ENCODE measurements around the gene ACOT7.
"Not testable (repeated sequence)": the region's sequence is repeated elsewhere in the genome, so short reads cannot be mapped to it uniquely, and the experiment has no call there.

Gene ACOT7

DNA sequence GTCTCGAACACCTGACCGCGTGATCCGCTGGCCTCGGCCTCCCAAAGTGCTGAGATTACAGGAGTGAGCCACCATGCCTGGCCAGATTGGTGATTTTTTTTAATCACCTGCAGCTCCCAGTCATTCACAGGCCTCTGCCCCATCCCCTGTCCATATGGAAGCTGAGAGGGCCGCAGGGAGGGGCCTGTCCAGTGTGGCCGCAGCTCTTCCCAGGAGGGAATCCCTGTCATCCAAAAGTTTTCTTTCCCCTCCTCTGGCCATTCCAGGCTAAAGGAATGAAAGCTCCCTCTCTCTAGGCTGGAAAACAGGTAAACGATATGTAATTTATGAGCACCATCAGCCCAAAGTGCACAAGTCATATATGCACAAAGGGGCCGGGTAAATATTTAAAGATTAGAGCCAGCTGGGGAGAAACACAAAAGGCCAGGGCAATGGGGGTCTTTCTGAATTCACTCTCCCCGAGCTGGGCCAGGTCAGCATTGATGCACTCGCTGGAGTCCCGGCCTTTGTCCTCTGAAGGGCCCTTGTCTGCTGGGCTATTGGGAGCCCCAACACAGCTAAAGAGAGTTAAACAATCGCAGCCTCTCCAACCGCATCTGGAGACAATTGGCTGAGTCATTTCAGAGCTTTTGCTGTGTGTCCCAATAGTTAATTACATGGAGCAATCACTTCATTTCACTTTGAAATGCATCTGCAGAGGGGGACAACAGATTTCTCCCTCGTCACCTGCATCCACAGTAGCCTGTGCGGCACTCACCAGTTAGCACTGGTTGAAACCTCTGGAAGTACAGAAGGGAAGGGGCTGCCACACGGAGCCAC lies 153.4 kb downstream of the ACOT7 start:
- DNase-seq, result no peak
- intact Hi-C loops (cut with DNase I), result no loop called here

DNA sequence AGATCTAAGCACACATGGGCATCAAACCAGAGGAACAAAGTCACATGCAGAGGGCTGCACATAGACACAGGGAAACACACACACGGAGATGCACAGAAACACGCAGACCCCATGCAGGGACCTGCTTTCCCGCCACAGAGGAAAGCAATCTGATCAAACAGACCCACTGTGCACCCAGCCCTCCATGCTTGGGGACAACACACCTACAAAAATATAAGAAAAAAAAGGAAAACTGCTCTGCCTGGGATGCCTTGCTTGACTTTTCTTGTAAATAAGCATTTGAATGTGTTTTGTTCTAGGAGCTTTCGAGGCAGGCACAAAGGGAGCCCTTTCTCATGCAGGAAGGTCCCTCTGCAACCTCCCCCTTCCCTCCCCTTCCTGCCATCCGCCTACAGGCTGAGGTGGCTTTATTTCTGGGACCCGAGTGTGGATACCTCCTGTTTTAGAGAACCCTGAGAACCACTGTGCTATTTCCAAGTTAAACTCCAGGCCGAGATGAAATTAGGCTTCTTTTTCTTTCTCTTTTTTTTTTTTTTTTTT lies 154.3 kb downstream of the ACOT7 start:
- no peak for DNase-seq
- intact Hi-C loops (cut with DNase I), result no loop called here

DNA sequence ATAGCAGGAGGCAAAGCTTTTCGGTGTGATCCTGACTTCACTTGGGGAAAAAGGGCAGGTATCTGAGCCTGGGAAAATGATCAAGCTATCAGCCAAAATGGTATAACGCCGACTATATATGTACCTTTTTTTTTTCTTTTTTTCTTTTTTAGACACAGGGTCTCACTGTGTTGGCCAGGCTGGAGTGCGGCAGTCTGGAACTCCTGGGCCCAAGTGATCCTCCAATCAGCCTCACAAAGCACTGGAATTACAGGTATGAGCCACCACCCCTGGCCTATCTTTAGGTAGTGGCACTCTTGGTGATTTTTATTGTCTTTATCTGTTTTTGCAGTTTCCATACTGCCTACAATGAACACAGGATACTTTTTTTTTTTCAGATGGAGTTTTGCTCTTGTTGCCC lies 156.5 kb downstream of the ACOT7 start:
- intact Hi-C loops (cut with DNase I), result no loop called here
- no peak for DNase-seq

DNA sequence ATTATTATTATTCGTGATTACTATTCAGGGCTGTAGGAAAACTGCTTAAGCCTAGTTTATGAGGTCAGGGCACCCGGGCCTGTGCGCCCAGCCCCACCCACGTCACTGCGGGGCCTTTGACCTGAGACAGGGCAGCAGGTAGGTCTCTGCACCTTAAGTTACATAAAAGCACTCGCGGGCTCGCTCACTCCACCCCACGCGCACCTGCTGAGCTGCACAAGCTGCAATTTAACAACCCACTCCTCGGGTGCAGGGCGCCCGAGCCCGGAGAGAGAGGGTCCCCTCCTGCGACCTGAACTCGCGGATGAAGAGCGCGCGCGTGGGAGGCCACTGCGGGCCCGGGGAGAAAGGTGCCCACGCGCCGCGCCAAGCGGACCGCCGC lies 158.3 kb downstream of the ACOT7 start:
- DNase-seq, result peak; percentile 39 to 86 (median 66)
- intact Hi-C loops (cut with DNase I), result loop anchor here (2.0 kb wide), 1 partner anchor 36 kb away; the partner anchor contains the start of gene RPL22

DNA sequence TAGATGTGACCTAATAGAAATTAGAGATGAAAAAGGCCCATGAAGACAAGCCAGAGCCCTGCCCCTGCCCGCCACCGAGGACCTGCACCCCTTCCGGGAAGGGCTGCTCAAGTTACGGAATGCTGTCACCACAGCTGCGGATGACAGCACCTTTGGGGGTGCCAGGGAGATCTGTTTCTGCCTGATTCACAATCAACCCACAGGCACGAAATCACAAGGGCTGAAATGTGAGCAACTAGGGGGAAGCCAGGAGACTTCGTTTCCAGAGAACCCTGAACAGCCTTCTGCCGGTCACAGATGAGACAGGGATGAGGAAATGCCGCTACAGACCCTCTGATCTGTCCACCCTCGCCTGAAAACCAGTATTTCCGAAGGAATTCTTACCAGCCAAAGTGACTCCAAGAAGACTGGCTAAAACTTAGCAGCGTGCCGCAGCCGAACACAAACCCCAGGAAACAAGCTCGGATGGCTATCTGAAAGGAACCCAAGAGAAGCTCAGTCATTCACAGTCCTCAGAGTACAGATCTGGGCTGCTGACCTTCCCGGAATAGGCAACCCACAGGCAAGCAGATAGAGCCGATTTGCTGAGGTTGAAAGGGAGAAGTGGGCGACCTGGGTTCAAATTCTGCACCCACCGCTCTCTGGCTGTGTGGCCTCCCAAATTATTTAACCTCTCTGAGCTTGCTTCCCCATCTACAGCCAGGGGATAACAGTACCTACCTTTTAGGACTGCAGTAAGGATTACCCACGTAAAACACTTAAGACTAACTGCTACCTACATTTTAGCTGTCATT lies 158.9 kb downstream of the ACOT7 start:
- intact Hi-C loops (cut with DNase I), result loop anchor here (2.0 kb wide), 1 partner anchor 36 kb away; the partner anchor contains the start of gene RPL22
- DNase-seq, result peak; percentile 17 to 85 (median 56)

DNA sequence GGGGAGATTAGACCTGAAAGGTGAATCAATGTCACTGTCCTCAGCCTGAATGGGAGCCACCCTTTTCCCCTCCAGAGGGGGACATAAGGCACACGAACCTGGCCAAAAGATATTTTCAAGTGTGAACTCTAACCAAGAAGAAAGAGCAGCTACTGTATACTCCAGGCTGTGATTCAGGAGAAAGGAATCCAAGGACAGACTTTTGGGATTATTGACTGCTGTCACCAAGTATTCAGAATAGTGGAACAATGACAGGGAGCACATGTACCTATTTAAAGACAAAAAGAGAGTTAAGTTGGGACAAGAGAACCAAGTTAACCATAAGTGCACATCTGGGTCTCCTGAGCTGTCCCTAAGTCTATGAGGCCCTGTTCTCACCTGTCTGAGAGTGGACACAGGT lies 160.2 kb downstream of the ACOT7 start:
- intact Hi-C loops (cut with DNase I), result no loop called here
- no peak for DNase-seq

DNA sequence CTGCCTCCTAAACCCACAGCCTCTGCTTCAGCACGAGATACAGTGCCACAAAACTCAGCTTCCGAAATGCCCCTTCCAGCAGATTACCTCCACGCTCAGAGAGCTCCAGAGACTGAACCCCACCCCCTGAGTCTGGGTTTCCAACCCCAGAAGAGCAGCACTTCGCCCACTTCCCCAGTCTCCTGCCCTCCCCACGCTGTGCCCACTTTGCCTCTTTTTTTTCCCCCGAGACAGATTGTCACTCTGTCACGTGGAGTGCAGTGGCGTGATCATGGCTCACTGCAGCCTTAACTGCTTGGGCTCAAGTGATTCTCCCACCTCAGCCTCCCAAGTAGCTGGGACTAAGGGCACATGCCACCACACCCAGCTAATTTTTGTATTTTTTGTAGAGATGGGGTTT lies 167.9 kb downstream of the ACOT7 start:
- intact Hi-C loops (cut with DNase I), result no loop called here

DNA sequence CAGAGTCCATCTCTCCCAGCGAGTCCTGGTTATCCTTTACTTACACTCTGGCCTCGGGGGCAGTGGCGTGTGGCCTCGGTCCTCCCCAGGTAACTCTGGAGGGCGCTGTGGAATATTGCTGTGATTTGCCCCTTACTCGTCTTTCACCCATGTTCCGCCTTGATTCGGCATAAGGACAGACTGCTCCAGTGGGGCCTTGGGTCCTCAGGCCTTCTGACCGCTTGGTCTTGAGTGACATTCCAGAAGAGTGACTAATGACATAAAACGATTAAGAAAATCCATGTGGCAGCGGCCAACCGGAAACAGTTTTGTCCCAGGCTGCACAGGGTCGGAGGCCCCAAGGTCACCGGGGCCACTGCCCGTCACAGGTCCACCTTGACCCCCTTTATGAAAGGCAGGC lies 168.8 kb downstream of the ACOT7 start:
- DNase-seq, result no peak
- intact Hi-C loops (cut with DNase I), result no loop called here

More for the DNA sequence above, 167.9 kb downstream of the ACOT7 start:
- peak in 25 of 42 donors; percentile 15 to 74 (median 46) for DNase-seq

DNA sequence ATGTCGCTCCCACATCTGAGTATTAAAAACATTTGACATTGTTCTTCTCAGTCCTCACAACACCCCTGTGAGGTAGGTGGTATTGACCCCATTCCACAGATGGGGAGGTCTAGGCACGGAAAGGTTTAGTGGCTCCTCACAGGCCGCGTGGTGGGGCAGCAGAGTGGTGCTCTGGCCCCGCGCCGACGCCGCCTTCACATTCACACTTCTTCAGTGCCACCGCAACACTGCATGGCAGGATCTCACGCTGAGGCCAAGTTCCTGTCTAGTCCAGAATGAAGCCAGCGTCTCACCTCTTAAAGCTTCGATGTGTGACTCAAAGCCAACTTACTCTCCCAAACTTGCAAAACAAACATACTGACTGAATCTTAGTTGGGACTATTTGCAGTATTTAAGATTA lies 169.9 kb downstream of the ACOT7 start:
- no peak for DNase-seq
- intact Hi-C loops (cut with DNase I), result no loop called here

DNA sequence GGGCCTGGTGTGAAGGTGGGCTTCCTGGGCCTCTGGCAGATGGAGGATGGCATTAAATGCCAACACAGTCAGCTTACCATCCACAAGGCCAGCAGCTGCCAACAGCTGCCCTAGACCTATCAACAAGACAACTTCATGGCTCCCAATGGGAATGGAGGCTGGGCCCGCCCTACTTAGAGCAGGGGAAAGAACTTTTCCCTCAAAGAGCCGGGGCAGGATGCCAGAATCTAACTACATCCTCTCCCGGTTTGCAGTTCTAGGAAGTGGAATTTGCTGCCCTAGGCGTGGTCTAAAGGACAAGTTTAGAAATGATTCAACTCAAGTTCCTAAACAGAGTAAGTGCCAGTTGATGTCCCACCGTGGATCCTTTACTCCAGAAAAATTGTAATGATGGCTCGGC lies 170.9 kb downstream of the ACOT7 start:
- DNase-seq, result no peak
- intact Hi-C loops (cut with DNase I), result no loop called here

DNA sequence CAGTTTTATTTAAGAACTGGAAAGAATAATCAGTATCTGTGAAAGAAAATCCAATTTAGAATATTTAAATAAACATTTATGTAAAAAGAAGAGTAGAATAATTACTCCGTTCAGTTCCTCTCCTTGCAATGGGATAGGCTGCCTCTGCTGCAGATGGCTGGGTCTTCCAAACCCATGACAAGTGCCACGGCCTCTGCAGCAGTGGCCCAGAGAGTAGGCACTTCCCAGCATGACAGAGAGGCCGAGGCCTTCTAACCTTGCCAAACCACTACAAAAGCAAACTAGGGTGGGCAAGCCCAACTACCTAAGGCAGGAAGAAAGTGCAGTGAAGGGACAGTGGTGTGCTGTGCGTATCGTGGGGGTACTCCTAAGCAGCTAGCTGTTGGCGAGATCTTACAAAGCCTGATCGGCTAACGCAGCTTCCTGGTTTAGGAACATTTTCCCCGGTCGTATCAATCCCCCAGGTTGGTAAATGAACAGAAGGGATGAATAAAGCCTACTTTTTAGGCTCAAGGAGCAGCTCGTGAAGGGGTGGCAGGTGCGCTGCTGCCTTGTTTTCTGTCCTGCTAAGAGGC lies 172.3 kb downstream of the ACOT7 start:
- intact Hi-C loops (cut with DNase I), result no loop called here
- DNase-seq, result no peak

DNA sequence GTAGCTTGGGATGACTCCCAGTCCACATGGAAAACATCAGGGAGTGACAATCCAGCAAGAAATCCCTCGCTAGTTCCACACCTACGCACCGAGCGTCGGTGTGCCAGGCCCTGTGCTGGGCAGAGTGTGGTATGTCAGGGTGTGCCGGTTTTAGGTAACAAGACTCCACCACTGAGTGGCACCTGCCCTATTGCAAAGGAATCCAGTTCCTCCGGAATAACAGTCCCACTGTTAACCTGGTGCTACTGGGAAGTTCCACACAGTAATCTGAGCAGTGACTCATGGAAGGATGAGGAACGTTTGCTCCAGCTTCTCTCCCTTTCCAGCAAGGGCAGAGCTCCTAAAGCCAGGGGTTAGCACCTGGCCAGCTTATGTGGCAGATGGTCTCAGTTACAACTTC lies 173.3 kb downstream of the ACOT7 start:
- DNase-seq, result peak in 5 of 42 donors; percentile 2 to 54 (median 36)
- intact Hi-C loops (cut with DNase I), result no loop called here

DNA sequence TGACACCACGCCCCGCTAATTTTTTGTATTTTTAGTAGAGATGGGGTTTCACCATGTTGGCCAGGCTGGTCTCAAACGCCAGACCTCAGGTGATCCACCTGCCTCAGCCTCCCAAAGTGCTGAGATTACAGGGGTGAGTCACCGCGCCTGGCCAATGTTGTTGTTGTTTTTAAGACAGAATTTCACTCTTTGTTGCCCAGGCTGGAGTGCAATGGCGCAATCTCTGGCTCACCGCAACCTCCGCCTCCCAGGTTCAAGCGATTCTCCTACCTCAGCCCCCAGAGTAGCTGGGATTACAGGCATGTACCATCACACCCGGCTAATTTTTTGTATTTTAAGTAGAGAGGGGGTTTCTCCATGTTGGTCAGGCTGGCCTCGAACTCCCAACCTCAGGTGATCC lies 173.9 kb downstream of the ACOT7 start:
- DNase-seq; intact Hi-C loops (cut with DNase I): not testable (repeated sequence)

DNA sequence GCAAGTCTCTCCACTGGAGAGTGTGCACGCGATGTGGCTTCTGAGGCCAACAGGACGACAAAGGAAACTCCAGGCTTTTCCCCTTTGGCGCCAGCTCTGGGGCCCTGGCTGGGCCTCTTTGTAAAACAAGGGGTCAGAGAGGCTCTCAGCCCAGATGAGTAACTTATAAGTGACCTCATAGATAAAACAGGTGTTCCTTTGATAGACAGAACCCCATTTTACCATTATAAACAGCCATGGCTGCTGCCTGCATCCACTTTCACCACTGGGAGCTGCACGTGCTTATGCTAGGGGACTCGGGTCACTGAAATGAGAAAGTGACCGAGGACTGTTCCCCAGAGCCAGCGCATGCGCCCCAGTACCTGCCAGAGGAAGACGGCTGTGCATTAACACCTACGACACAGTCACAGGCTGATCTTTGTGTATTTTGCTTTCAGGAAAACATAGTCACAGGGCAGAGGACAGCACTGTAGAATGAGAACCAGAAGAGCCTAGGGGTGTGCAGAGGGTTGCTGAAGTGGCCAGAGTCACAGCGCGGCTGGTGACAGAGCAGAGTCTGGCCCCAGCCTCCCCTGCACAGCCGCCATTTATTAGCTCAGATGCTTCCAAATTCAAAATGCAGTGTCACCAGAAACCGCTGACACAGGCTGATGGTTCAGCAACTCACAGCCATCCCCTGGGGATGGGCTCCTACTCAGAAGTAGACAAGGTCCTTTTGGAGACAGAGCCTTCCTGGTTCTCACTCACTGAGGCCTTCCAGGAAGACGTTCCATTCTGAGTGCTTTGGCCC lies 175.0 kb downstream of the ACOT7 start:
- DNase-seq, result no peak
- intact Hi-C loops (cut with DNase I), result no loop called here

All from head of caudate nucleus (tissue), 42 donors.